DND-41 (cell line): ENCODE results near the gene MAGEB3.

Experiments
- EZH2 ChIP-seq: IDR thresholded peaks from 3 replicates; pipeline ENCODE4 v1.6.1; 2012; ENCODE audit warnings: borderline replicate concordance, low read depth, mild to moderate bottlenecking, moderate library complexity, low read length, inconsistent platforms; ENCODE audit not compliant: severe bottlenecking
- TF ChIP-seq, protein P1 (sequence below): IDR thresholded peaks from 2 replicates; pipeline ENCODE4 v1.5.1; 2012; ENCODE audit warnings: borderline replicate concordance, low read length, moderate library complexity, mild to moderate bottlenecking; ENCODE audit not compliant: poor library complexity, severe bottlenecking; ENCODE audit errors: extremely low read depth

GRCh38 chrX:30219372-30219771 is 11.1 kb upstream of the MAGEB3 start:
- TF ChIP-seq EZH2: no peak
- TF ChIP-seq, protein P1, sequence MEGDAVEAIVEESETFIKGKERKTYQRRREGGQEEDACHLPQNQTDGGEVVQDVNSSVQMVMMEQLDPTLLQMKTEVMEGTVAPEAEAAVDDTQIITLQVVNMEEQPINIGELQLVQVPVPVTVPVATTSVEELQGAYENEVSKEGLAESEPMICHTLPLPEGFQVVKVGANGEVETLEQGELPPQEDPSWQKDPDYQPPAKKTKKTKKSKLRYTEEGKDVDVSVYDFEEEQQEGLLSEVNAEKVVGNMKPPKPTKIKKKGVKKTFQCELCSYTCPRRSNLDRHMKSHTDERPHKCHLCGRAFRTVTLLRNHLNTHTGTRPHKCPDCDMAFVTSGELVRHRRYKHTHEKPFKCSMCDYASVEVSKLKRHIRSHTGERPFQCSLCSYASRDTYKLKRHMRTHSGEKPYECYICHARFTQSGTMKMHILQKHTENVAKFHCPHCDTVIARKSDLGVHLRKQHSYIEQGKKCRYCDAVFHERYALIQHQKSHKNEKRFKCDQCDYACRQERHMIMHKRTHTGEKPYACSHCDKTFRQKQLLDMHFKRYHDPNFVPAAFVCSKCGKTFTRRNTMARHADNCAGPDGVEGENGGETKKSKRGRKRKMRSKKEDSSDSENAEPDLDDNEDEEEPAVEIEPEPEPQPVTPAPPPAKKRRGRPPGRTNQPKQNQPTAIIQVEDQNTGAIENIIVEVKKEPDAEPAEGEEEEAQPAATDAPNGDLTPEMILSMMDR: no peak
